ENCODE data around the gene SPINK4. TPM values are rescaled to one million over a fixed set of nuclear protein-coding genes. Genes with fewer than 3 reads are reported as not detected.

The SPINK4 gene
- 0.40 TPM in 1 of 5 replicates, not detected in the others for total RNA-seq (2022; extraction: Qiagen RNA extraction; ENCODE audit: low read depth)

DNA sequence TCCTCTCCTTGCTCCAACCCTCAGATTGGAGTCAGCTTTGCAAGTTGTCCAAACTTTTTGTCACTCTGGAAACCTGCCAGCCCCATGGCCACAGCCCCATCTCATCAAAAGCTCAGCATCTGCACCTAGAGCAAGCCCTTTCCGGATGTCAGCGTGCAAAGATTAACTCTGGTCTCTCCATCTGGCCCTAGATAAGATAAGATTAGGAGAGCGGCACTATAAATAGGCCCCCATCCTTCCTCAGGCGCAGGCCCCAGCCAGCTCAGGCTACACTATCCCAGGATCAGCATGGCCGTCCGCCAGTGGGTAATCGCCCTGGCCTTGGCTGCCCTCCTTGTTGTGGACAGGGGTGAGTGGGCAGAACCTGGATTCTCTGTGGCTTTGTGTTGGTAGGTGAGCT is at the start of gene SPINK4:
SPINK4 (plus strand) TSS at position 247 of the 400 bp plus-strand sequence; CDS start at position 289, 42 bp downstream.

GRCh38 chr9:33264473-33265177 is 24.7 kb downstream of the SPINK4 start, which contains the start of the genes BAG1 and CHMP5:
Gene BAG1, minus strand, starts transcription at chr9:33264708.
Gene CHMP5, plus strand, starts transcription at chr9:33265049. Its CDS starts 30 bp downstream, at chr9:33265079.

GRCh38 chr9:33290247-33291030 is 50.5 kb downstream of the SPINK4 start, which contains the start of gene NFX1:
Gene NFX1, plus strand, starts transcription at chr9:33290516. Its CDS starts 57 bp downstream, at chr9:33290573.

Other genes starting within 250 kb of the SPINK4 start
- gene APTX, start 238.5 kb upstream of the SPINK4 start, total RNA-seq (2022; extraction: Qiagen RNA extraction; ENCODE audit: low read depth), result 40.6 to 45.8 TPM (median 42.6 TPM) in 5 replicates
- gene DNAJA1, start 214.9 kb upstream of the SPINK4 start, total RNA-seq (2022; extraction: Qiagen RNA extraction; ENCODE audit: low read depth), result 225 to 313 TPM (median 296 TPM) in 5 replicates
- gene SMU1, start 163.5 kb upstream of the SPINK4 start, total RNA-seq (2022; extraction: Qiagen RNA extraction; ENCODE audit: low read depth), result 20.3 to 22.2 TPM (median 22.1 TPM) in 5 replicates
- gene B4GALT1, start 72.8 kb upstream of the SPINK4 start, total RNA-seq (2022; extraction: Qiagen RNA extraction; ENCODE audit: low read depth), result 151 to 192 TPM (median 175 TPM) in 5 replicates
- gene BAG1, start 24.5 kb downstream of the SPINK4 start, total RNA-seq (2022; extraction: Qiagen RNA extraction; ENCODE audit: low read depth), result 128 to 154 TPM (median 147 TPM) in 5 replicates
- gene CHMP5, start 24.9 kb downstream of the SPINK4 start, total RNA-seq (2022; extraction: Qiagen RNA extraction; ENCODE audit: low read depth), result 73.2 to 91.9 TPM (median 83.2 TPM) in 5 replicates
- 27.9 to 30.4 TPM (median 28.7 TPM) in 5 replicates for gene NFX1, start 50.3 kb downstream of the SPINK4 start, total RNA-seq (2022; extraction: Qiagen RNA extraction; ENCODE audit: low read depth)
- gene AQP7, start 162.4 kb downstream of the SPINK4 start, total RNA-seq (2022; extraction: Qiagen RNA extraction; ENCODE audit: low read depth), result 0.21 to 0.43 TPM (median 0.32 TPM) in 5 replicates
- 12.3 to 16.0 TPM (median 15.4 TPM) in 5 replicates for gene AQP3, start 207.4 kb downstream of the SPINK4 start, total RNA-seq (2022; extraction: Qiagen RNA extraction; ENCODE audit: low read depth)
- gene NOL6, start 233.8 kb downstream of the SPINK4 start, total RNA-seq (2022; extraction: Qiagen RNA extraction; ENCODE audit: low read depth), result 61.8 to 74.0 TPM (median 65.5 TPM) in 5 replicates